Stimulated activated CD8-positive, alpha-beta memory T cell treated with anti-CD3 and anti-CD28 coated beads, Interleukin-2, amount 100 ng/mL, for 48 hours (primary cell): ENCODE data around the gene KDM4C.
"Not testable (repeated sequence)": the region's sequence is repeated elsewhere in the genome, so short reads cannot be mapped to it uniquely, and the experiment has no call there.

ENCODE experiments used
- DNase-seq, 2 donors: peaks; one replicate each; pipeline ENCODE4 v3.0.0-alpha.2; 2020; ENCODE audit warnings: low read depth in 2 of 2

Gene KDM4C

GRCh38 chr9:7169717-7170389, 412.1 kb downstream of the KDM4C start:
- DNase-seq: no peak

- no peak for DNase-seq
Measured at GRCh38 chr9:7171396-7172153, 413.8 kb downstream of the KDM4C start.

GRCh38 chr9:7172154-7173115, 414.7 kb downstream of the KDM4C start:
- no peak for DNase-seq

GRCh38 chr9:7173139-7173538, 415.4 kb downstream of the KDM4C start:
- DNase-seq: no peak

- DNase-seq: no peak
Measured at GRCh38 chr9:7174301-7174700, 416.5 kb downstream of the KDM4C start.

- no peak for DNase-seq
Measured at GRCh38 chr9:7174884-7175283, 417.1 kb downstream of the KDM4C start.

- no peak for DNase-seq
Measured at GRCh38 chr9:7176561-7176960, 418.8 kb downstream of the KDM4C start.

- no peak for DNase-seq
Measured at GRCh38 chr9:7177383-7177782, 419.6 kb downstream of the KDM4C start.

- no peak for DNase-seq
Measured at GRCh38 chr9:7178729-7179128, 421.0 kb downstream of the KDM4C start.

- DNase-seq: no peak
Measured at GRCh38 chr9:7180247-7180646, 422.5 kb downstream of the KDM4C start.

GRCh38 chr9:7183139-7183538, 425.4 kb downstream of the KDM4C start:
- not testable (repeated sequence) for DNase-seq

- DNase-seq: no peak
Measured at GRCh38 chr9:7185612-7186011, 427.8 kb downstream of the KDM4C start.

GRCh38 chr9:7186175-7186574, 428.4 kb downstream of the KDM4C start:
- DNase-seq: no peak

- DNase-seq: no peak
Measured at GRCh38 chr9:7192266-7192665, 434.5 kb downstream of the KDM4C start.

GRCh38 chr9:7195526-7195925, 437.8 kb downstream of the KDM4C start:
- DNase-seq: no peak

GRCh38 chr9:7196467-7196866, 438.7 kb downstream of the KDM4C start:
- DNase-seq: no peak

GRCh38 chr9:7201196-7201595, 443.4 kb downstream of the KDM4C start:
- DNase-seq: no peak

GRCh38 chr9:7205806-7206205, 448.0 kb downstream of the KDM4C start:
- no peak for DNase-seq

GRCh38 chr9:7206221-7206758, 448.5 kb downstream of the KDM4C start:
- no peak for DNase-seq

GRCh38 chr9:7209016-7209715, 451.4 kb downstream of the KDM4C start:
- DNase-seq: no peak

- no peak for DNase-seq
Measured at GRCh38 chr9:7209990-7210389, 452.2 kb downstream of the KDM4C start.
